Activated B cell treated with CpG ODN at 0.5 μM for 24 hours (primary cell): Measurements from ENCODE around the gene PRPF40B. TPM values are rescaled to one million over a fixed set of nuclear protein-coding genes. Genes with fewer than 3 reads are reported as not detected.

Experiments used
- ATAC-seq: fragments of 200-7000 bp; cut with Tn5 transposase; one replicate; pipeline ENCODE4 v1.10.0; 2021; ENCODE audit warnings: low read depth, mild to moderate bottlenecking, moderate library complexity
- CTCF ChIA-PET: fragments of 350-600 bp; sonication (Branson Sonifier 250); formaldehyde crosslinking; loops from one replicate; lab custom pipeline; 2021; ENCODE audit warnings: antibody characterized with exemption; lab: Charles Lee
- POLR2A ChIA-PET: fragments of 350-600 bp; sonication (Branson Sonifier 250); formaldehyde crosslinking; loops from one replicate; lab custom pipeline; 2021; ENCODE audit warnings: antibody characterized with exemption; lab: Charles Lee
- DNase-seq: peaks from one replicate; pipeline ENCODE4 v3.0.0; 2022
- H3K27ac Mint-ChIP-seq: one replicate; pipeline ENCODE4 v1.8.0; 2020; ENCODE audit warnings: mixed read lengths
- H3K27me3 Mint-ChIP-seq: one replicate; pipeline ENCODE4 v1.8.0; 2021; ENCODE audit warnings: mixed read lengths
- H3K36me3 Mint-ChIP-seq: one replicate; pipeline ENCODE4 v1.8.0; 2021; ENCODE audit warnings: low read depth, mixed read lengths
- H3K4me1 Mint-ChIP-seq: one replicate; pipeline ENCODE4 v1.8.0; 2021; ENCODE audit warnings: mixed read lengths
- H3K4me3 Mint-ChIP-seq: one replicate; pipeline ENCODE4 v1.8.0; 2020; ENCODE audit warnings: mild to moderate bottlenecking, mixed read lengths
- H3K9me3 Mint-ChIP-seq: one replicate; pipeline ENCODE4 v1.8.0; 2020; ENCODE audit warnings: mixed read lengths
- CTCF ChIP-seq: fragments of 200-600 bp; IDR thresholded peaks from one replicate; pipeline ENCODE4 v1.8.0; 2022; ENCODE audit warnings: antibody characterized with exemption, mild to moderate bottlenecking
- intact Hi-C: fragments of 100-400 bp; cut with micrococcal nuclease; formaldehyde crosslinking; loops from one replicate; pipeline ENCODE4 v1.15.1; 2024
- total RNA-seq: library from RNA; stranded (reverse); gene quantifications from 2 replicates; pipeline ENCODE4 v1.2.3, GENCODE V29; 2022

The PRPF40B gene
- total RNA-seq, 1 donor from 2014 or later, result 23.4 TPM

- ATAC-seq, result no peak
- Mint-ChIP-seq H3K9me3 (no peaks in the 10 kb centered on the region), H3K4me1 (peaks cover 5% of the 10 kb centered on the region), H3K27me3 (no peaks in the 10 kb centered on the region), H3K36me3 (no peaks in the 10 kb centered on the region), H3K27ac (no peak overlapping the region), H3K4me3 (no peak overlapping the region)
- no peak for TF ChIP-seq CTCF
- CTCF ChIA-PET, result interaction anchor here (1.0 kb wide), 1 partner anchor 34 kb away, joined by 3 read pairs; no protein-coding TSS in a partner anchor
- POLR2A ChIA-PET, result interaction anchor here (1.5 kb wide), 1 partner anchor 13 kb away, joined by 3 read pairs; no protein-coding TSS in a partner anchor
- DNase-seq, result no peak
- intact Hi-C loops, result no loop called here
These were observed 4.5 kb downstream of the PRPF40B start for GRCh38 chr12:49627752-49628360.

DNA sequence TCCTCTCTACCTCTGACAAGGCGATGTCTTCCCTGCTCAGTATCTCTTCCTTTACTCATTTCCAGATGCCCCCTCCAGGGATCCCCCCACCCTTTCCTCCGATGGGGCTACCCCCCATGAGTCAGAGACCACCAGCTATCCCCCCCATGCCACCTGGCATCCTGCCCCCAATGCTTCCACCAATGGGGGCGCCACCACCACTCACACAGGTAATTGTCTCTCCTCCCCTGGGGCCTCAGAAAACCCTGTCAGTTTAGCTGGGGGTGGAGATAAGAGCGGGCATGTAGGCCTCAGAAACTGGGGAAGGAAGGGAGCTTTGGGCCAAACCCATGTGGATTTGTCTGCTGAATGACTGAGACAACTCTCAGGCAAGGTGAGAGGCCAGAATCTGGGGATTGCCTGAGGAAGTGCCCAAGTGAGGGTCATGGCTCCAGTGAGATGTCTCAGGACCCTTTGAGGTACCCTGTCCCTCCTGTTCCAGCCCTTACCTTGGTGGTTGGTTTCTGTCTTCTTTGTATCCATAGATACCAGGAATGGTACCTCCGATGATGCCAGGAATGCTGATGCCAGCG is 8.1 kb downstream of the PRPF40B start:
- Mint-ChIP-seq H3K36me3 (no peaks in the 10 kb centered on the region), H3K4me1 (peaks cover 2% of the 10 kb centered on the region), H3K27ac (no peak overlapping the region), H3K4me3 (no peak overlapping the region), H3K9me3 (no peaks in the 10 kb centered on the region), H3K27me3 (no peaks in the 10 kb centered on the region)
- ChIA-PET POLR2A (interaction anchor here (0.8 kb wide), 1 partner anchor 75 kb away, joined by 3 read pairs; no protein-coding TSS in a partner anchor), CTCF (interaction anchor here (0.6 to 1.7 kb wide), 2 partner anchors 8 to 301 kb away, joined by 3 to 5 read pairs; partner anchors contain the start of gene PRPF40B)
- intact Hi-C loops, result no loop called here
- no peak for DNase-seq
- ATAC-seq, result no peak
- no peak for TF ChIP-seq CTCF

- Mint-ChIP-seq H3K4me3 (no peak overlapping the region), H3K4me1 (peaks cover 12% of the 10 kb centered on the region), H3K36me3 (no peaks in the 10 kb centered on the region), H3K27ac (no peak overlapping the region), H3K27me3 (no peaks in the 10 kb centered on the region), H3K9me3 (no peaks in the 10 kb centered on the region)
- no peak for TF ChIP-seq CTCF
- DNase-seq, result peak; percentile 1
- ChIA-PET POLR2A (interaction anchor here (0.7 to 1.5 kb wide), 3 partner anchors 10 to 74 kb away, joined by 3 to 4 read pairs (median 3); partner anchors contain the start of gene PRPF40B), CTCF (interaction anchor here (1.7 kb wide), 1 partner anchor 9 kb away, joined by 5 read pairs; the partner anchor contains the start of gene PRPF40B)
- no peak for ATAC-seq
- intact Hi-C loops, result no loop called here
These were observed 9.0 kb downstream of the PRPF40B start for GRCh38 chr12:49632401-49632800.

DNA sequence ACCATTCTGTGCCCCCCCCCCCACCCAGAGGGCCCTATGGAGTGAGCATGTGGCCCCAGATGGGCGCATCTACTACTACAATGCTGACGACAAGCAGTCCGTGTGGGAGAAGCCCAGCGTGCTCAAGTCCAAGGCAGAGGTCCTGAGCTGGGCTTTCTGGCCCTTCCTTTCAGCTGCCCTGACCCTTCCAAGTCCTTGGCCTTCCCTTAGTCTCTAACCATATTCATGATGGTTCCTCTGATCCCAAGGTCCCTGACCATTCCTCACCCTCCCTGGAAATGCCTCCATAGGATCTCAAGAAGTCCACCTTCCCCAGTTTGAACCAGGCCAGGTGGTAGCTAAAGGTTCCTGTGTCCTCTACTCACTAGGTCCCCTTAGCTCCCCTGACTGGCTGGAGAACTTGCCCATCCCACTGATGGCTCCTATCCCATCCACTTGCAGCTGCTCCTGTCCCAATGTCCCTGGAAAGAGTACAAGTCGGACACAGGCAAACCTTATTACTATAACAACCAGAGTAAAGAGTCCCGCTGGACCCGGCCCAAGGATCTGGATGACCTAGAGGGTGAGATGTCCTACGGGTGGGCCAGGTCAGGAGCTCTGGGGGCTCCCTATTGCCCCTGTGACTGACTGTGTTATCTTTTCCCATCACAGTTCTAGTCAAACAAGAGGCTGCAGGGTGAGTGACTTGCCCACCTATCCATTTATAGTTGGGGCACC is 9.8 kb downstream of the PRPF40B start:
- no peaks in the 10 kb centered on the region for H3K27me3 Mint-ChIP-seq
- ChIA-PET POLR2A (interaction anchor here (0.7 to 1.5 kb wide), 2 partner anchors 10 to 63 kb away, joined by 3 to 4 read pairs; partner anchors contain the start of gene PRPF40B), CTCF (interaction anchor here (0.8 kb wide), 1 partner anchor 108 kb away, joined by 3 read pairs; the partner anchor contains the start of gene TMBIM6)
- intact Hi-C loops, result no loop called here
- TF ChIP-seq CTCF, result no peak
- H3K4me3 Mint-ChIP-seq, result no peak overlapping the region
- no peak for ATAC-seq
- DNase-seq, result no peak
- H3K36me3 Mint-ChIP-seq, result peaks cover 4% of the 10 kb centered on the region
- H3K27ac Mint-ChIP-seq, result no peak overlapping the region
- H3K4me1 Mint-ChIP-seq, result peaks cover 16% of the 10 kb centered on the region
- no peaks in the 10 kb centered on the region for H3K9me3 Mint-ChIP-seq
